ENCODE data around the gene LRRD1. TPM values are rescaled to one million over a fixed set of nuclear protein-coding genes. Genes with fewer than 3 reads are reported as not detected.

Gene LRRD1
- total RNA-seq, 1 experiment from 2014 or later = not detected

GRCh38 chr7:92221766-92222165 lies 42.8 kb upstream of the LRRD1 start:
- no peak for TF ChIP-seq CTCF (IDR thresholded peaks at IDR 0.05; ENCODE audit: unreplicated experiment)
- no peak for DNase-seq (ENCODE audit: unreplicated experiment)
- intact Hi-C loops (cut with micrococcal nuclease) = no loop called here
- CTCF ChIA-PET = no interaction called here
- POLR2A ChIA-PET = interaction anchor here (0.6 kb wide), 1 partner anchor 89 kb away, joined by 4 read pairs; no protein-coding TSS in a partner anchor
- Mint-ChIP-seq H3K27me3 (ENCODE audit: insufficient read depth, unreplicated experiment) (no peaks in the 10 kb centered on the region), H3K4me1 (ENCODE audit: insufficient read depth, unreplicated experiment) (no peaks in the 10 kb centered on the region), H3K27ac (ENCODE audit: low read depth, unreplicated experiment) (no peak overlapping the region), H3K36me3 (ENCODE audit: insufficient read depth, unreplicated experiment) (peaks cover 79% of the 10 kb centered on the region), H3K4me3 (ENCODE audit: unreplicated experiment) (no peak overlapping the region), H3K9me3 (ENCODE audit: unreplicated experiment) (no peaks in the 10 kb centered on the region)
- no TSS peak for BruUV-seq (replicated peaks)

- TF ChIP-seq CTCF (IDR thresholded peaks at IDR 0.05; ENCODE audit: unreplicated experiment) = no peak
- Mint-ChIP-seq H3K4me3 (ENCODE audit: unreplicated experiment) (no peak overlapping the region), H3K4me1 (ENCODE audit: insufficient read depth, unreplicated experiment) (no peaks in the 10 kb centered on the region), H3K27ac (ENCODE audit: low read depth, unreplicated experiment) (peak overlapping the region; percentile 35), H3K36me3 (ENCODE audit: insufficient read depth, unreplicated experiment) (peaks cover 78% of the 10 kb centered on the region), H3K27me3 (ENCODE audit: insufficient read depth, unreplicated experiment) (no peaks in the 10 kb centered on the region), H3K9me3 (ENCODE audit: unreplicated experiment) (peaks cover 7% of the 10 kb centered on the region)
- no TSS peak for BruUV-seq (replicated peaks)
- ChIA-PET POLR2A (interaction anchor here (0.6 to 1.3 kb wide), 2 partner anchors 49 to 74 kb away, joined by 3 to 4 read pairs; no protein-coding TSS in a partner anchor), CTCF (interaction anchor here (0.6 to 0.7 kb wide), 2 partner anchors 9 to 239 kb away, joined by 3 read pairs; no protein-coding TSS in a partner anchor)
- intact Hi-C loops (cut with micrococcal nuclease) = no loop called here
- DNase-seq (ENCODE audit: unreplicated experiment) = no peak
These were observed 27.7 kb upstream of the LRRD1 start for GRCh38 chr7:92206672-92207071.

GRCh38 chr7:92205987-92206386 lies 27.0 kb upstream of the LRRD1 start:
- CTCF ChIA-PET = interaction anchor here (0.6 kb wide), 1 partner anchor 9 kb away, joined by 3 read pairs; no protein-coding TSS in a partner anchor
- BruUV-seq (replicated peaks) = no TSS peak
- H3K27ac Mint-ChIP-seq (ENCODE audit: low read depth, unreplicated experiment) = peak overlapping the region; percentile 35
- no peak for DNase-seq (ENCODE audit: unreplicated experiment)
- intact Hi-C loops (cut with micrococcal nuclease) = no loop called here
- POLR2A ChIA-PET = interaction anchor here (1.3 kb wide), 1 partner anchor 74 kb away, joined by 3 read pairs; no protein-coding TSS in a partner anchor
- no peaks in the 10 kb centered on the region for H3K4me1 Mint-ChIP-seq (ENCODE audit: insufficient read depth, unreplicated experiment)
- no peaks in the 10 kb centered on the region for H3K27me3 Mint-ChIP-seq (ENCODE audit: insufficient read depth, unreplicated experiment)
- H3K4me3 Mint-ChIP-seq (ENCODE audit: unreplicated experiment) = no peak overlapping the region
- TF ChIP-seq CTCF (IDR thresholded peaks at IDR 0.05; ENCODE audit: unreplicated experiment) = no peak
- H3K9me3 Mint-ChIP-seq (ENCODE audit: unreplicated experiment) = peaks cover 7% of the 10 kb centered on the region
- peaks cover 72% of the 10 kb centered on the region for H3K36me3 Mint-ChIP-seq (ENCODE audit: insufficient read depth, unreplicated experiment)

DNA sequence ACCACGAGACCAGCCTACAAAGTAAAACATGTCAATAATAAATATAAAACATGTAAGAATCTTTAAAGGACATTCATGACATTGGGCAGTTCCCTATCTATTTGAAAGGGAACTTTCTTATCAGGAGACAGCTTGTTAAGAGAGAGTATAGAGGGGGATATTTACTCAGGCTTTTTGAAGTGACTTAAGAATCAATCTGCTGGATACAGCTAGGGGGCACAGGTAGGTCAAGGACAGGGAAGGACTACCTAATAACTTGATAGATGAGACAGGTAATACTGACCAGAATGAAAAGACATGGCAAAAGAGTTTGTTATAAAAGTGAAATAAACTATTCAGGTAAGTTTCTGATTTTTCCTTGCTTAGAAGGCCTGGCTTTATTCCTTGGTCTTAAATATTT lies 21.8 kb upstream of the LRRD1 start:
- Mint-ChIP-seq H3K27me3 (ENCODE audit: insufficient read depth, unreplicated experiment) (no peaks in the 10 kb centered on the region), H3K9me3 (ENCODE audit: unreplicated experiment) (no peaks in the 10 kb centered on the region), H3K4me1 (ENCODE audit: insufficient read depth, unreplicated experiment) (no peaks in the 10 kb centered on the region), H3K36me3 (ENCODE audit: insufficient read depth, unreplicated experiment) (peaks cover 66% of the 10 kb centered on the region), H3K27ac (ENCODE audit: low read depth, unreplicated experiment) (no peak overlapping the region), H3K4me3 (ENCODE audit: unreplicated experiment) (no peak overlapping the region)
- DNase-seq (ENCODE audit: unreplicated experiment) = no peak
- ChIA-PET CTCF (interaction anchor here (1.3 kb wide), 1 partner anchor 21 kb away, joined by 5 read pairs; no protein-coding TSS in a partner anchor), POLR2A (no interaction called here)
- intact Hi-C loops (cut with micrococcal nuclease) = no loop called here
- BruUV-seq (replicated peaks) = no TSS peak
- TF ChIP-seq CTCF (IDR thresholded peaks at IDR 0.05; ENCODE audit: unreplicated experiment) = no peak

Data from MCF 10A (cell line).